Fibroblast of lung (primary cell): ENCODE data around the gene EPS15.

Experiments used
- EZH2 ChIP-seq: IDR thresholded peaks from 2 replicates; pipeline ENCODE4 v1.5.1; 2012; ENCODE audit warnings: low read length, control low read depth, mild to moderate bottlenecking; ENCODE audit errors: missing control alignments
- TF ChIP-seq, protein P1 (sequence below), 2 donors: IDR thresholded peaks in 1 of 2; conservative IDR thresholded peaks in 1 of 2; 1 replicate in 1 of 2; 2 replicates in 1 of 2; pipeline ENCODE4 v1.5.1; 2011 to 2012; ENCODE audit warnings: low read length in 2 of 2, control low read depth in 1 of 2, inconsistent platforms in 1 of 2, low read depth in 1 of 2, mild to moderate bottlenecking in 1 of 2

DNA sequence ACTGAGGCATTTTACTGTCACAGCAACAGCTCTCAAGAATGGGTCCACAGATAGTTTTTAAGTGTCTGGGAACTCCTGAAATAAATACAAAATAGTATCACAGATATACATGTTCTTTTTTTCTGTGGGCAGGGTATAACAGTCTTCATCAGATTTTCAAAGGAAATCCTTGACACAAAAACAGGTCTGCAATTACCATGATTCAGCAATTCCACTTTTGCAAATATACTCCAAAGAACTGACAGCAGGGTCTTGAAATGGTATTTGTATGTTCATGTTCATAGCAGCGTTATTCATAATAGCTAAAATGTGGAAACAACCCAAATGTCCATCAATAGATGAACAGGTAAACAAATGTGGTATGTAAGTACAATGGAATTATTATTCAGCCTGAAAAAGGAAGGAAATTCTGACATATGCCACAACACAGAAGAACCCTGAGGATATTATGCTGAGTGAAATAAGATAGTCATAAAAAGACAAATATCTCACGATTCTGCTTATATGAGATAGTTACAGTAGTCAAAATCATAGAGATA is 85.0 kb downstream of the EPS15 start:
- no peak for TF ChIP-seq EZH2
- TF ChIP-seq, protein P1, sequence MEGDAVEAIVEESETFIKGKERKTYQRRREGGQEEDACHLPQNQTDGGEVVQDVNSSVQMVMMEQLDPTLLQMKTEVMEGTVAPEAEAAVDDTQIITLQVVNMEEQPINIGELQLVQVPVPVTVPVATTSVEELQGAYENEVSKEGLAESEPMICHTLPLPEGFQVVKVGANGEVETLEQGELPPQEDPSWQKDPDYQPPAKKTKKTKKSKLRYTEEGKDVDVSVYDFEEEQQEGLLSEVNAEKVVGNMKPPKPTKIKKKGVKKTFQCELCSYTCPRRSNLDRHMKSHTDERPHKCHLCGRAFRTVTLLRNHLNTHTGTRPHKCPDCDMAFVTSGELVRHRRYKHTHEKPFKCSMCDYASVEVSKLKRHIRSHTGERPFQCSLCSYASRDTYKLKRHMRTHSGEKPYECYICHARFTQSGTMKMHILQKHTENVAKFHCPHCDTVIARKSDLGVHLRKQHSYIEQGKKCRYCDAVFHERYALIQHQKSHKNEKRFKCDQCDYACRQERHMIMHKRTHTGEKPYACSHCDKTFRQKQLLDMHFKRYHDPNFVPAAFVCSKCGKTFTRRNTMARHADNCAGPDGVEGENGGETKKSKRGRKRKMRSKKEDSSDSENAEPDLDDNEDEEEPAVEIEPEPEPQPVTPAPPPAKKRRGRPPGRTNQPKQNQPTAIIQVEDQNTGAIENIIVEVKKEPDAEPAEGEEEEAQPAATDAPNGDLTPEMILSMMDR (conservative IDR thresholded peaks at IDR 0.05 in 1 of 2, IDR thresholded peaks at IDR 0.05 in 1 of 2; ENCODE audit: low read depth in 1 of 2, low read length in 2 of 2), result no peak
